Kidney capillary endothelial cell (primary cell): ENCODE measurements around the gene PEX13.
A peak's percentile ranks its signal among the peaks of the same experiment; 100 is the strongest.

Experiments used
- DNase-seq: peaks from one replicate; pipeline ENCODE4 v3.0.0-alpha.2; 2018; ENCODE audit warnings: low spot score

PEX13 gene

DNA sequence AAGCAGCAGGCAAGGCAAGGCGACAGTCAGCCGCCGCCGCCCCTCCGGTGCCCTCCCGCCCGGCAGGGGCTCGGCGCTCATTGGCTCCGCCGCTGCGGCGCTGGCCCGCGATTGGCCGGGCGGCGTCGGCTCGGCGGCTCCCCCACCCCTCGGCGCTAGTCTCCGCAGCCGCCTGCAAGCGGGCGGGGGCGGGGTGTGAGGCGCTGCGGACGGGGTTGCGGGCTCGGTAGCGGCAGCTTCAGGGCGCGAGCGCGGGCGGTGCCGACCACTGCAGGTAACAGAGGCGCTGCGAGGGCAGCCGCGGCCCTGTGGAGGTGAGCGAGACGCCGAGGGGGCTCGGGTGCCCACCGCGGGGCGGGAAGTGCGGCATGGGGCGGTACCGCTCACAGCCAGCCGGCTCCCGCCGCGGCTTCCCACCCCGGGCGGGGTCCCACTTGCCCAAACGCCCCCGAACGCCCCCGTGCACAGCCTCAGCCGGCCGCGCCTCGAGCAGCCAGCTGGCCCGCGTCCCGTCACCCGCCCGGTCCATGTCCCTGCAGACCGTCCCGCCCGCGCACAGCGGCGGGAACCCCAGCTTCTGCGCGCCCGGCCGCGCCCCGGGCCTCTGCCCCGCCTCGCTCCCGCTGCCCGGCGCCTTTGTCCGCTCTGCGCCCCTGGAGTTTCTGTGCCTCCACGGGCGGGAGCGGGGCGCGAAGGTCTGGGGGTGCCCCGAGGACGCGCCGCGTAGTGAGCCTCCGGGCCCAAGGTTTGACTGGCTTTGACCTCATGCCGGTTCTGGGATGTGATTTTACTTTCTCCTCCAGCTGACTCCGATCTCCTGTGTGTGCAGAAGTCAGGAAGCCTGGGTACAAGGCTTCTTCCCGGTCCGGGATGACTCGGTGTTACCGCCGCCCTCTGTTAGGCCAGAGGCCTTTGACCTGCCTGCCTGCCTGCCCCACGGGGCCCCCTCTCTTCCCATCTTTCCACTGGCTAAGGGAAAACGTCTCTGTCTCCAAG lies 48.5 kb downstream of the PEX13 start, which contains the start of gene SANBR:
Gene SANBR, plus strand, starts transcription at position 158 of the 996 bp plus-strand sequence. CDS start 4,480 bp downstream, outside the sequence.
- DNase-seq: peak; percentile 90

DNA sequence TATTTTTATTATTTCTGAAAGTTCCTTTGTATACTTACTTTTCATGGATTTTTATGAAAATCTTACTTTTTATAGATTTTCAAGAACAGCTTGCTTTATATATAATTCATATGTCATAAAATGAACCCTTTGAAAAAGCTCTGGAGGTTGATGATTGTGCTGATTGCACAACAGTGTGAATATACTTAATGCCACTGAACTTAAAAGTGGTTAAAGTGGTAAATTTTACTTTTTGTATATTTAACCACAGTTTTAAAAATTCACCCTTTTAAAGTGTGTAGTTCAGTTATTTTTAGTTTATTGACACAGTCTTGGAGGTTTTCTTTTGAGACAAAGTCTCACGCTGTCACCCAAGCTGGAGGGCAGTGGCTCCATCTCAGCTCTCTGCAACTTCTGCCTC lies 56.6 kb downstream of the PEX13 start:
- no peak for DNase-seq

DNA sequence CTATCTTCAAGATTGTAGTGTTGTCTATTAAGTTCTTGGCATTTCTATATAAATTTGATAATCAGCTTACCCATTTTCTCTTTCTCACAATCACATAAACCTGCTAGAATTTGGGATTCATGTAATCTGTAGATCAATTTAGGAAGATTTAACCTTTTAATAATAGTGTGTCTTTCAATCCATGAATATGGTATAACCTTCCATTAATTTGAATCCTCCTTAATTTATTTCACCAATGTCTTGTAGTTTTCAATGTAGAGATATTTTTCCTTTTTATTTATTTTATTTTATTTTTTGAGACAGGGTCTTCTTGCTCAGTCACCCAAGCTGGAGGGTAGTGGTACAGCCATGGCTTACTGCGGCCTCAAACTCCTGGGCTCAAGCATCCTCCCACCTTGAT lies 68.4 kb downstream of the PEX13 start:
- no peak for DNase-seq

DNA sequence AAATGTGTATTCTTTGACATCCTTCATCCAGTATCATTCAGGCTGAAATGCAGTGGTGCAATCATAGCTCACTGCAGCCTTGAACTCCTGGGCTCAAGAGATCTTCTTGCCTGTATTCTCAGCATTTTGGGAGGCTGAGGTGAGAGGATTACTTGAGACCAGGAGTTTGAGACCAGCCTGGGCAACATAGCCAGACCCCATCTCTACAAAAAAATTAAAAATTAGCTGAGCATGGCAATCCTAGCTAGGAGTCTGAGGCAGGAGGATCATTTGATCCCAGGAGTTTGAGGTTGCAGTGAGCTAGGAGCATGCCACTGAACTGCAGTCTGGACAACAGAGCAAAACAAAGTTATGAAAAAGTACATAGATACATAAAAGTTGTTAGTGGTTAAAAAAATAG lies 72.3 kb downstream of the PEX13 start:
- no peak for DNase-seq

DNA sequence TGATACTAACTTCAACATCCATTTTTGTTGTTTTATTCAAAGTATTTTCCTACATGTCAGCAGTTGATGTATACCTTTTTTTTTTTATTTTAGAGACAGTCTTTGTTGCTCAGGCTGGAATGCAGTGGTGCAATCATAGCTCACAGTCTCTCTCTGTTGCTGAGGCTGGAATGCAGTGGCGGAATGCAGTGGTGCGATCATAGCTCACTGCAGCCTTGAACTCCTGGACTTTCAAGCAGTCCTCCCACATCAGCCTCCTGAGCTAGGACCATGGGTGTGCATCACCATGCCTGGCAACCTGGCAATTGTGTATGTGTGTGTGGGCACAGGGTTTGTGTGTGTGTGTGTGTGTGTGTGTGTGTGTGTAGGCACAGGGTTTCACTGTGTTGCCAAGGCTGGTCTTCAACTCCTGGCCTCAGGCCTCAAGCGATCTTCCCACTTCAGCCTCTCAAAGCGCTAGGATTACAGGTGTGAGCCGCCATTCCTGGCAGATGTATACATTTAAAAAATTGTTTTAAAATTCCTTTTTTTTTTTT lies 72.9 kb downstream of the PEX13 start:
- DNase-seq: no peak

DNA sequence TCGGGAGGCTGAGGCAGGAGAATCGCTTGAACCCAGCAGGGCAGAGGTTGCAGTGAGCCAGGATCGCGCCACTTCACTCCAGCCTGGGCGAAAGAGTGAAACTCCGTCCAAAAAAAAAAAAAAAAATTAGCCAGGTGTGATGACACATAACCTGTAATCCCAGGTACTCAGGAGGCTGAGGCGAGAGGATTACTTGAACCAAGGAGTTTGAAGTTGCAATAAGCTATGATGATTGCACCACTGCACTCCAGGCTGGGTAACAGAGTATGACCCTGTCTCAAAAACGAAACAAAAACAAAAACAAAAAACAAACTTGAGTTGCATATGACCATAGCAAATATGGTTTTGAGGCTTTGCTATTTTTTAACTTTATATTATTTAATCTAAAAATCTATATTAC lies 74.0 kb downstream of the PEX13 start:
- no peak for DNase-seq

DNA sequence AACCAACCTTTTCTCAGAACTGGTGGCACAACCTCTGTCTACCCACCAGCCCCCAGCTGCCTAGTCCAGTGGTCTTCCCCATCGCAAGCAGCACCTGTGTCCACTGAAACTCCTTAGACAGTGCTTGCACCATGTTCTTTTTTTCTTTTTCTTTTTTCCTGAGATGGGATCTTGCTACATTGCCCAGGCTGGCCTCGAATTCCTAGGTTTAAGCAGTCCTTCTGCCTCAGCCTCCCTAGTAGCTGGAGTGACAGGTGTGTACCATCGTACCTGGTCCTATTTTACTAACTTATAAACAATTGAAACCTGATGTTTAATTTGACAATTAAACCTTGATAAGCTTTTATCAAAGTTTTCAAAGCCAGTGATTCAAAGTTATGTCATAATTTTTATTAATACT lies 78.9 kb downstream of the PEX13 start:
- no peak for DNase-seq

DNA sequence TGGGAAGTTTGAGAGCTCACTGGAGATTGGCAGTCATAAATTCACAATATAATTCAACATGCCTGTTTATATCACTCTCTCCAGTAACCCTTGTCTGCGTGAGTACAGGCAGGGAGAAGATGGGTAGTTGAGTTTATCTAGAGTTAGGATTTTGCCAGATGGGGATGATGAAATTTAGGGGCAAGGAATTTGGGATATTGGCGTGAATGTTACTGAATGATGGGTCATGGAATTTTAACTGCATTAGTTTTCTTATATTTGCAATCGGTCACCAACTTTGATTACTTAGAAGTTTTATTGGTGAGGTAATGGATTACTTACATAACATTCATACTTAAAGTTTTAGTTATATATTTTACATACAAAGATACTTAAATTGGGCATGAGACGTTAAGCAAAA lies 83.3 kb downstream of the PEX13 start:
- no peak for DNase-seq
